ENCODE results near the gene PRKRIP1.
"Not testable (repeated sequence)": the region's sequence is repeated elsewhere in the genome, so short reads cannot be mapped to it uniquely, and the experiment has no call there.

PRKRIP1 gene

GRCh38 chr7:102432442-102433218, 36.5 kb downstream of the PRKRIP1 start:
- DNase-seq = no peak

- no peak for DNase-seq
Observed at GRCh38 chr7:102433219-102434038, 37.3 kb downstream of the PRKRIP1 start, which contains the start of gene ORAI2. TSS of gene ORAI2 (plus strand) at chr7:102433575. CDS start at chr7:102438957, 5,382 bp downstream.

GRCh38 chr7:102434039-102434486, 37.9 kb downstream of the PRKRIP1 start:
- DNase-seq = no peak

GRCh38 chr7:102436118-102436517, 40.0 kb downstream of the PRKRIP1 start:
- DNase-seq = no peak

- no peak for DNase-seq
Observed at GRCh38 chr7:102439963-102440795, 44.0 kb downstream of the PRKRIP1 start.

GRCh38 chr7:102444961-102445673, 49.0 kb downstream of the PRKRIP1 start:
- no peak for DNase-seq

- no peak for DNase-seq
Observed at GRCh38 chr7:102445674-102446071, 49.5 kb downstream of the PRKRIP1 start.

- no peak for DNase-seq
Observed at GRCh38 chr7:102446387-102447156, 50.4 kb downstream of the PRKRIP1 start.

GRCh38 chr7:102447311-102447710, 51.1 kb downstream of the PRKRIP1 start:
- no peak for DNase-seq

GRCh38 chr7:102449136-102449535, 53.0 kb downstream of the PRKRIP1 start:
- DNase-seq = no peak

GRCh38 chr7:102450242-102450641, 54.1 kb downstream of the PRKRIP1 start:
- no peak for DNase-seq

GRCh38 chr7:102451371-102452054, 55.4 kb downstream of the PRKRIP1 start:
- DNase-seq = no peak

- DNase-seq = no peak
Observed at GRCh38 chr7:102452451-102452850, 56.3 kb downstream of the PRKRIP1 start.

- no peak for DNase-seq
Observed at GRCh38 chr7:102453319-102453718, 57.2 kb downstream of the PRKRIP1 start.

- no peak for DNase-seq
Observed at GRCh38 chr7:102454468-102454867, 58.3 kb downstream of the PRKRIP1 start.

GRCh38 chr7:102454932-102455331, 58.8 kb downstream of the PRKRIP1 start:
- DNase-seq = not testable (repeated sequence)

- no peak for DNase-seq
Observed at GRCh38 chr7:102455596-102455995, 59.4 kb downstream of the PRKRIP1 start.

GRCh38 chr7:102456327-102456726, 60.2 kb downstream of the PRKRIP1 start:
- DNase-seq = no peak

GRCh38 chr7:102457352-102457924, 61.3 kb downstream of the PRKRIP1 start:
- no peak for DNase-seq

- no peak for DNase-seq
Observed at GRCh38 chr7:102459221-102459844, 63.2 kb downstream of the PRKRIP1 start.
